ENCODE measurements around the gene NPPA.

The NPPA gene

DNA sequence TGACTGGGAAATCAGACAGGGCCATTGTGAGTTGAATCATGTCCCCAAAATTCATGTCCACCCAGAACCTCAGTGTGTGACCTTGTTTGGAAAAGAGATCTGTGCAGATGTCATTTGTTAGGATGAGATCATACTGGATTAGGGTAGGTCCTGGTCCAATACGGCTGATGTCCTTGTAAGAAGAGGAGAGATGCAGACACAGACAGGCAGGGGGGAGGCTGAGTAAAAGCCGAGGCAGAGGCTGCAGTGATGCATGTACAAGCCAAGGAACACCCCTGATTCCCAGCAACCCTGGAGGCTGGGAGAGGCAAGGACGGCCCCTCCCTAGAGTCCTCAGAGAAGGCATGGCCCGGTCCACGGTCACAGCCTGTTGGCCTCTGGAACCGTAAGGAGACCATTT is 27.0 kb upstream of the NPPA start:
- H3K4me3 ChIP-seq (ENCODE audit: low read depth, low read length) = no peak overlapping the region

DNA sequence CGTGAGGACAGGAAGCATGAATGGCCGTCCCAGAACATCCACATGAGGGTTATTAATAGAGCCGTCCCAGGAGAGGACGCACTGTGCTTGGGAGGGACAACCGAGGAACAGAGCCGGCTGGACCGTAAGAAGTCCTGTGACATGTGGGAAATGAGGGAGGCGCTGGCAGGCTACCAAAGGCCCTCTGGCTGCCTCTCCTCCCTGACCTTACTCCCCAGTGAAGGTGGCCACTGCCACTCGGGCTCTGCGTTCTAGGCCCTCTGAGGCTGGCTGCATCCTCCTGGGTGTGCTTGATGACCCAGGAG is 26.6 kb upstream of the NPPA start:
- no peak overlapping the region for H3K4me3 ChIP-seq (ENCODE audit: low read depth, low read length)

DNA sequence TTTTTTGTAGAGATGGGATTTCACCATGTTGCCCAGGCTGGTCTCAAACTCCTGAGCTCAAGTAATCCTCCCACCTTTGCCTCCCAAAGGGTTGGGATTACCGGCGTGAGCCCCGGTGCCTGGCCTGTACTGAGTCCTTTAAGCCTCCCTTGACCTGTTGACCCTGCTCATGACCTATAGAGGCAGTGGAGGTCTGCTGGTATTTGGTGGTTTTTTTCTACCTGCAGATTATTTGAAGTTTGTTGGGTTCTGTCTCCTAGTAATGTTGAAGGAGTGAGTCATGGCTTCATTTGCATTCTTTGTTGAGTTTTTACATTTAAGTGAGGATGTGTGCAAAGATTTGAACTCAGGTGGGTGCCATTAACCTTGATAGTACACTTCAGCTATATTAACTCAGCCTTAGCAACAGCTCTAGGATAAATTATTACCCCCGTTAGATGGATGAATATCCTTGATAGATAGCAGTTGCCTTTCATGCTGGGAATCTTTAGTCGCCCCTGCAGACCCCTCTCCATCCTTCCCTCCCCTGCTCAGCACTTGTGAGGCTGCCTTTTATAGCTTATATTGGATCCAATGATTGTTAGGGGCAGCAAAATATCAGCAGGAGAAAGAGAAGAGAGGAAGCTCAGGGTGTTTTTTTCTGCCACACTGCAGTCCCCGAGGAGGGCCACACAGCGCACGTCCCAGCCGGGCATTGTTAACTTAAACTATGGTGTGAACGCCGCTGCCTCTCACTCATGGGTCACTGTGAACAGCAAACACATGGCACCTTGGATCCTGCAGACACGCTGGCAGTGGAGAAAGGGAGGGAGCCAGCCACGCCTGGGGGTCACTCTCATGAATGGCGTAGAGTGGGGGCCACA is 26.0 kb upstream of the NPPA start:
- no peak overlapping the region for H3K4me3 ChIP-seq (ENCODE audit: low read depth, low read length)

DNA sequence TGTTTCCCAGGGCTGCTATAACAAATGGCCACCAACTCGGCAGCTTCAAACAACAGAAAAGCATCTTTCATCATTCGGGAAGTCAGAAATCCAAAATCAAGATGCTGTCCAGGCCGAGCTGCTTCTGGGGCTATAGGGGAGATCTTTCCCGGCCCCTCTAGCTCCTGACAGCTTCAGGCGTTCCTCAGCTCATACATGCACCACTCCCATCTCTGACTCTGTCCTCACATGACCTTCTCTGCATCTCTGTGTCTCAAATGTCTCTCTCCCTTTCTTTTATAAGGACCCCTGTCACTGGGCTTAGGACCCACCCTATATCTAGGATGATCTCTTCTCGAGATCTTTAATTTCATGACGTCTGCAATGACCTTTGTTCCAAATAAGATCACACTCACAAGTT is 25.0 kb upstream of the NPPA start:
- H3K4me3 ChIP-seq (ENCODE audit: low read depth, low read length) = no peak overlapping the region

DNA sequence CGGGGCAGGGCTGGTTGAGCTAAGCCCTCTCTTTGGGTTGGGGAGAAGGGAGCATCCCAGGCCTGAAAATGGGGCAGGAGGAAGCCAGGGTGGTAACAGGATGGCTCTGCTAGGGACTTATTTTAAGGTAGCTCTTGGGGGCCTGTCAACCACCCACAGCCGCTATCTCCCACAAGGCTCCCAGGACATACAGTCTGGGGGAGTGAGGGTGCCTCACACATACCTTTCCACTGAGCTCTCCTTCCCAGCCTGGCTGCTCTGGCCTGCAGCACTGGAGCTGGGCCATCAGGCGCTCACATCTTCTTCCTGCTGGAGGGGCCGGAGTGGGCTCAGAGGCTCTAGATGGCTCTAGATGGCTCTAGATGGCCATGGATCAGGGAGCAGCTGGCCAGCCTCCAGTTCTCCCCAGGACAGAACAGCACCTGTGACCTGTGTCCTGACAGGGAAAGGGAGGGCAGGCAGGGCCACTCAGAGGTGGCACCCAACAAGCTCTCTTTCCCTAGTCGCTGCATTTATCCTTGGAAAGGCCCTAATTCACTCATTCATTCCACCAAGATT is 22.1 kb upstream of the NPPA start:
- no peak overlapping the region for H3K4me3 ChIP-seq (ENCODE audit: low read depth, low read length)

DNA sequence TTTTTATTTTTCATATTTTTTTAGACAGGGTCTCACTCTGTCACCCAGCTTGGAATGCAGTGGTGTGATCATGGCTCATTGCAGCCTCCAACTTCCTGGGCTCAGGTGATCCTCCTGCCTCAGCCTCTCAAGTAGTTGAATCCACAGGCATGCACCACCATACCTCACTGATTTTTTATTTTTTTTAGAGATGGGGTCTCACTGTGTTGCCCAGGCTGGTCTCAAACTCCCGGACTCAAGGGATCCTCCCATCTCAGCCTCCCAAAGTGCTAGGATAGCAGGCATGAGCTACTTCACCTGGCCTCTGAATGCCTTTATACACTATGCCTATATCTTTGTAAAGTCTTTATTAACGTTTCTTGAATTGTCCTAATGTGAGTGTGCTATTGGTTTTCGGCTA is 21.5 kb upstream of the NPPA start:
- H3K4me3 ChIP-seq (ENCODE audit: low read depth, low read length) = no peak overlapping the region

DNA sequence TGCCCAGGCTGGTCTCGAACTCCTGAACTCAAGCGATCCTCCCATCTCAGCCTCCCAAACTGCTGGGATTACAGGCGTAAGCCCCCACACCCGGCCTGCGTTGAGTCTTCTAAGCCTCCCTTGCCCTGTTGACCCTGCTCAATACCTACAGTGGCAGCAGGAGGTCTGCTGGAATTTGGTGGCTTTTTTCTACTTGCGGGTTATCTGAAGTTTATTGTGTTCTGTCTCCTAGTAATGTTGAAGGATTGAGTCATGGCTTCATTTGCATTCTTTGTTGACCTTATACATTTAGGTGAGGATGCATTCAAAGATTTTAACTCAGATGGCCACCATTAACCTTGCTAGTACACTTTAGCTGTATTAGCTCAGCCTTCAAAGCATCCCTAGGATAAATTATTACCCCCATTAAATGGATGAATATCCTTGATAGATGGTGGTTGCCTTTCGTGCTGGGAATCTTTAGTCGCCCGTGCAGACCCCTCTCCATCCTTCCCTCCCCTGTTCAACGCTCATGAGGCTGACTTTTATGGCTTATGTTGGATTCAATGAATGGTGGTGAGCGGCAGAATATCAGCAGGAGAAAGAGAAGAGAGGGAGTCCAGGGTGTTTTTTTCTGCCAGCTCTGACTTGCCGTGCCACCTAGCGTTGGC is 20.9 kb upstream of the NPPA start:
- no peak overlapping the region for H3K4me3 ChIP-seq (ENCODE audit: low read depth, low read length)

DNA sequence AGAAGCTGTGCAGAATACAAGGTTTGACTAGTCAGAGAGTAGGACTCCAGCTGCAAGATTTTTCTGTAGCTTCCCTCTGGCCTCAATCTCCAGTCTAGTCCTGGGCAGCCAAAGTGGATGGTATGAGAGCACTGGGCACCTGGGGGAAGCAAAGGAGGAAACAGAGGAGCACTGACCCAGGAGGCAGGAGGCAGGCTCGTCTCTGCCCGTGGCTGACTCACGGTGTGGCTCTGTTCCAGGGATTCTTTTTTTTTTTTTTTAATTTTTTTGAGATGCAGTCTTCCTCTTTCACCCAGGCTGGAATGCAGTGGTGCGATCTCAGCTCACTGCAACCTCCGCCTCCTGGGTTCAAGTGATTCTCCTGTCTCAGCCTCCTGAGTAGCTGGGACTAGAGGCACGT is 15.3 kb upstream of the NPPA start:
- no peak overlapping the region for H3K4me3 ChIP-seq (ENCODE audit: low read depth, low read length)

DNA sequence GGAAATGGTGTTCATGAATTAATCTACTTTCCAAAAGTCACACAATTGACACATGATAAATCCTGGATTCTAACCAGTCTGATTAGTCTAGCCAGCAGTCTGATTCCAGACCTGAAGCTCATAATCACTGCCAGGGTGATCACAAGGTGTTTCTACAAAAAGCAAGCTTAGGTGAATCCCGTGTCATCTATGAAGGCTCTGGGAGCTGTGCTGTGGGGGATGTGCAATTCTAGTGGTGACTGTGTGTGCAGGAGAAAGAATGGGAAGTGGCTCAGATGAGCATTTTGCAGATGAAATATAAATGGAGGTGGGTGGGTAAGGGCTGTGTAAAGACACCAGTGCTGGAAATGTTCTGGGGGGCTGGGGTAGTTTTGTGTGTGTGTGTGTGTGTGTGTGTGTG is 13.0 kb upstream of the NPPA start:
- H3K4me3 ChIP-seq (ENCODE audit: low read depth, low read length) = no peak overlapping the region

DNA sequence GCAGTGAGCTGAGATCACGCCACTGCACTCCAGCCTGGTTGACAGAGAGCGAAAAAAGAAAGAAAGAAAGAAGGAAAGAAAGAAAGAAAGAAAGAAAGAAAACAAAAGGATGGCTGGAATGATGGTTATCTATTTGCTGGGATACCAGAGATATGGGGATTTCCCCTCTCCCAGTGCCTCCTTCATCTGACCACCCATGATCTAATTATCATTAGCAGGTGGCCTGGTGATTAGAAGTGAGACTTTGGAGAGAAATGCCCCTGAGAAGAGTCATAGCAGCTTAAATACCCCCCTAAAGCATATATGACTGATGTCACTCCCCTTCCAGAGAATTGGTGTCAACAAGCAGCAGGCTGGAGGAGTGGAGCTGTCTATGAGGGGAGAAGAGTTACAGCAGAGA is 12.5 kb upstream of the NPPA start:
- no peak overlapping the region for H3K4me3 ChIP-seq (ENCODE audit: low read depth, low read length)

DNA sequence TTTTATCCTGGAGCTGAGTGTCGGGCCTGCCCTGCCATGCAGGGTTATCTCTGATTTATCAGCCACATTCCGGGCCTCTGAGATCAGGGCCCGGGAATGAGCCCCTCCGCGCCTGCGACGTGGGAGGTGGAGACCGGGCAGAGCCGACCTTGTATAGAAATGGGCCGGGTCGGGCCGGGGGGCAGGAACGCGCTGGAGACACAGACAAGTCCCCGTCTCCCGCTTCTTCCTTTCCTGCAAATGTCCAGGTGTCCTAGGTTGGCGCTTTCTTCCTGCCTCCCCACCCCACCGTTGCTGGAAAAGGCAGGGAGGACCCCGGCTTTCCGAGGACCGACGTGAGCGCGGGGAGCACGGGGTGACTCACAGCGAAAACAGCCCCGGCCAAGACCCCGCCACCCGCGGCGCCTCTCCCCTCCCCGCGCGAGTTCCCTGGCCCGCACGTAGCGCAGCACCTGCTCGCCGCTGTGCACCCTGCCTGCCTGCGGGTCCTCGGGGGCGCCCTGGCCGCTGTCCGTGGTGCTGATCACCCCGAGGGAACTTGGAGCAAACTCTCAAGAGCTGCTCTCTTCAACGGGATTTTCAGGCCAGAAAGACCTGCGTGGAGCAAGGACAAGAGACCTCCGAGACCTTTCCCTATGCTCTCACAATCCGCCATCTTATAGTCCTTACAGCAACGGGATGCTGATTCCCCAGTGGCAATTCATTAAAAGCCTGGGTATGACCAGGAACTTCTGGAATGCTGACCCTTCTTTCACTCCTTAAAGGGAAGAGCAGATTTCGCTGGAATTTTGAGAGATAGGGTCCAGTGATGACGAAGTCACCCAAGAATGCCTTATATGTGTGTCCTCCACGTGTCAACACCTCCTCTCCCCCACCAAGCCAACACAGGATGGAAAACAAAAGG is 11.6 kb upstream of the NPPA start:
- H3K4me3 ChIP-seq (ENCODE audit: low read depth, low read length) = peak overlapping the region; percentile 35

DNA sequence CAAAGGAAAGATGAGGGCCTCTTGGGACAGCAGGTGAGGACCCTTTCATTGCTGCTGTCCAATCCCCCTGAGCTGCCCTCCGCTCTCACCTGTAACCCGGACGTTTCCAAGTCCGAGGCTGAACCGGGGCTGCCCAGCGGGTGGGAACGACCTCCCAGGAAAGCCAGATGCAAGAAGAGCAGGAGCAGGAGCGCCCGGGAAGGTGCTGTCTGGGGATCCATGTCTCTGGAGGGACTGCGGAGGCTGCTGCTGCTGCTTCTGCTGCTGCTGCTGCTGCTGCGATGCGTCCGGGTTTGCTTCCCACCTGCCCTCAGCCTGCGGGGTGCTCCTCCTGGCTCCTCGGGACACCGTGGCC is 11.0 kb upstream of the NPPA start, which contains the start of gene NPPB:
Gene NPPB (minus strand): TSS at position 333 of the 355 bp plus-strand sequence. CDS start 112 bp downstream, at position 221.
- peak within 1 kb of the TSS; percentile 35 for H3K4me3 ChIP-seq (ENCODE audit: low read depth, low read length)

DNA sequence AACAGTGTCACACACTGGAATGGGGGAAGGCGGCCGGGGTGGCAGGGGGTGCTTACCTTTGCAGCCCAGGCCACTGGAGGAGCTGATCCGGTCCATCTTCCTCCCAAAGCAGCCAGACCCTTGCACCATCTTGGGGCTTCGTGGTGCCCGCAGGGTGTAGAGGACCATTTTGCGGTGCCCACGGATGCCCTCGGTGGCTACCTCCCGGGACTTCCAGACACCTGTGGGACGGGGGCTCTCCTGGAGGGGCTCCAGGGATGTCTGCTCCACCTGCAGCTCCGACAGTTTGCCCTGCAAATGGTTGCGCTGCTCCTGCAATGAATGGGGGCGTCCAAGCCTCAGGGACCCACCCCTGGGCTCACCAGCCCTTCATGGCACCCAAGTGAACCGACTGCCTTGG is 10.6 kb upstream of the NPPA start:
- H3K4me3 ChIP-seq (ENCODE audit: low read depth, low read length) = no peak overlapping the region

DNA sequence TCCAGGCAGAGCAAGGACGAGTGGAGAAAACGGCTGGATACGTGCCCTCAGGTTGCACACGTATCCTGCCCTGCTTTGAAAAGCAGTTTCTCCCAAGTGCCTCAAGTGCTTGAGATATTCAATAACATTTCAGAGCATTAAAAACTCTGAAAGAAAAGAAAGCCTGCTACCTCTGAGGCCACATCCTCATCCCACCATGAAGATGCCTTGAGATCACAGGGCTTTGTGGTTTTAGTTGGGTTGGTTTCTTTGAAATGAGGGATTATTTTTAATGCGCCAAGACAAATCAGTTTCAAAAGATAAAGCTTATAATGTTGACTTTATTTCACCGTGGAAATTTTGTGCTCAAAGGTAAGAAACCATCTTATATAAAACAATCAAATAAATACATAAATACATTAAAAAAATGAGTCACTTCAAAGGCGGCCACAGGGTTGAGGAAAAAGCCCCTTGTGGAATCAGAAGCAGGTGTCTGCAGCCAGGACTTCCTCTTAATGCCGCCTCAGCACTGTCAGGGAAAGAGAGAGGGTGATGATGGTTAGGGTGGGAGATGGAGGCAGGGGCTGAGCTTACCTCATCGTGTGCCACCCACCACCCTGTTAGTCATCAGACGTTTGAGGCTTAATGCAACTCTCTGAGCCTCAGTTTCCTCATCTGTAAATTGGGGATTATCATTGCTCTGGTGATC is 9.7 kb upstream of the NPPA start:
- no peak overlapping the region for H3K4me3 ChIP-seq (ENCODE audit: low read depth, low read length)

DNA sequence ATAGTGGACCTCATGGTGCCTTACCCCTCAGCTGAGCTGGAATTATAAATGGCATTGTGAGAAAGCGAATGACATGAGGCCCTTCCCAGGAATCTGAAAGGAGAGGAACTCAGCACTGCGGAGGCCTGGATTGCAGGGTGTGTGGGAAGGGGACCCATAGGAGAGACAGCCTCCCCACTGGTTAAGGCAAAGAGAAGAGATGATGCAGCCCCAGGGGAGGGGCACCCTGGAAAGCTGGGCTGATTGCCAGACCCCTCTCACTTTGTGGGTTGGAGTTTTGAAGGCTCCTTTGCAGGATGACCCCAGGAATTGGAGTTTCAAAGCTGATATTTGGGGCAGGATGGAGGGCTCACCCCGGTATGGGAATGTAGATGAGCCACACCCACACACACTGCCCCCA is 9.1 kb upstream of the NPPA start:
- no peak overlapping the region for H3K4me3 ChIP-seq (ENCODE audit: low read depth, low read length)

DNA sequence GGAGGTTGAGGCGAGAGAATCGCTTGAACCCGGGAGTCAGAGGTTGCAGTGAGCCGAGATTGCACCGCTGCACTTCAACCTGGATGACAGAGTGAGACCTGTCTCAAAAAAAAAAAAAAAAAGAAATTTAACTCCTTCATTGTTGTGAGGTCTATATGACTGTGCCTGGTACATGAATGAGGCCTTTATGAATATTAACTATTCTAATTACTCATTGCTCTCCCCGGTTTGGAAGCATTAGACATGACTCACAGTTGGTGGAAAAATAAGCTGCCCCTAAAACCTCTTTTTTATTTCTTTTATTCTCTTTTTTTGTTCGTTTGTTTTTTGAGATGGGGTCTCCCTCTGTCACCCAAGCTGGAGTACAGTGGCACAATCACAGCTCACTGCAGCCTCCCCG is 7.8 kb upstream of the NPPA start:
- no peak overlapping the region for H3K4me3 ChIP-seq (ENCODE audit: low read depth, low read length)

DNA sequence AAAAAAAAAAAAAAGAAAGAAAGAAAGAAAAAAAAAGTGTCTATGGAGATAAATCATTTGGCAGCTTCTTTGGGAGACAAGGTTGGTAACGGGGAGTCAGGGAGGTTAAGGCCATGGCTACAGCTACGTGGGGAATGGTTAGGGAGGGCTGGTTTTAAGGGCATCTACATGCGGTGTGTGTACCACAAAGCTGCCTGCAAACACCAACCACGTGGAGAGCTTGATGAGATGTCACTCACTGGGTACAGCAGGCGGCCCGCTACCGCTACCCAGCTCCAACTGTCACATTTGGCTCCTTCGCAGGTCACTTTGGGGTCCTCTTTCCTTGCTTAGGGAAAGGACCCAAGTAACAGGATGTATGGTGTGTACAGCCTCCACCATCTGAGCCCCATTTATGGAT is 6.9 kb upstream of the NPPA start:
- no peak overlapping the region for H3K4me3 ChIP-seq (ENCODE audit: low read depth, low read length)

DNA sequence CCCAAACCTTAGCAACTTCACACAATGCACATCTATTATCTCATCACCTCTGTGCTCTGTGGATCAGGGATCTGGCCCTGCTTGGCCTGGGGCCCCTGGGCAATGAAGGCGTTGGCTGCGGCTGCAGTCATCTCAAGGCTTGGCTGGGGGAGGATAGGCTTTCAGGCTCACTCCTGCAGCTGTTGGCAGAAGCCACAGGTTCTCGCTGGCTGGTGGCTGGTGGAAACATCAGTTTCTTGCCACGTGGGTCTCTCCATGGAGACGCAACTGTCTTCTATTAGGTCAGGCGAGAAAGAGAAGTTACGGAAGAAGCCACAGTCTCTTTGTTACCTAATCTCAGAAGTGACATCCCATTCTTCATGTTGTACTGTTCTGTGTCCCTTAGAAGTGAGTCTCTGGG is 3.6 kb upstream of the NPPA start:
- H3K4me3 ChIP-seq (ENCODE audit: low read depth, low read length) = no peak overlapping the region

DNA sequence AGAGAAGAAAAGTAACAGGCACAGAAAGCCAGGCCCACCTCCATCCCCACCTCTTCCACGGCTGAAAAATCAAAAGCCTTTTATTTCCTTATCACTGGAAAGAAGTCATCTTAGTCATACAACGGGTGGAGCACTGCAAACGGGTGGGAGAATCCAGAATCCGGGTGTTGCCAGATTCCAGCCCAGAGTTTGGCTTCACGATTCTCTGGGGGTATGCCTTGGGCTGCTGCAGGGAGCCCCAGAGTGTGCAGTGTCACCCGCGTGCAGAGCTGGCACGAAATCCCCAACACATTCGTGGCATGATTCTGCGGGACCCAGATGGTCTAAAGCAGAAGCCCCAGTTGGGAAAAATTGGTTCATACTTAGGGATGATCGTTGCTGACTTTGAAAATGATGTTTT is 2.6 kb upstream of the NPPA start:
- no peak overlapping the region for H3K4me3 ChIP-seq (ENCODE audit: low read depth, low read length)

DNA sequence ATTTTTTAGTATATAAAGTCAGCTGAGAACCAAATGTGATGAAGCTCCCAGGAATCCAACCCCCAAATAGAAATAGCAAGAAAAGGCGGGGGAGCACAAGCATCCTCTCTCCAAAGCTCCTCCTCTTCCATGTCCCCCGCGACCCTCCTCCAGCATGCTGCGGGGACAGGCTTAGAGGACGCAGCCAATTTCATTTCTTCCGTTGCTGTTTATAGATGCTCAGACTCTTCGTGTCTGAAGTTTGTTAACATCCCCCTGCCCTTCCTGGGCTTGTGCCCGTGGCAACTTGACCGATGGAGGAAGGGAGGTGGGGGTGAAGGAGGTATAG is 754 bp upstream of the NPPA start:
- H3K4me3 ChIP-seq (ENCODE audit: low read depth, low read length) = no peak overlapping the region

Measured in iPS-11a (cell line).